ENCODE results near the gene CAMK2A.

DNA sequence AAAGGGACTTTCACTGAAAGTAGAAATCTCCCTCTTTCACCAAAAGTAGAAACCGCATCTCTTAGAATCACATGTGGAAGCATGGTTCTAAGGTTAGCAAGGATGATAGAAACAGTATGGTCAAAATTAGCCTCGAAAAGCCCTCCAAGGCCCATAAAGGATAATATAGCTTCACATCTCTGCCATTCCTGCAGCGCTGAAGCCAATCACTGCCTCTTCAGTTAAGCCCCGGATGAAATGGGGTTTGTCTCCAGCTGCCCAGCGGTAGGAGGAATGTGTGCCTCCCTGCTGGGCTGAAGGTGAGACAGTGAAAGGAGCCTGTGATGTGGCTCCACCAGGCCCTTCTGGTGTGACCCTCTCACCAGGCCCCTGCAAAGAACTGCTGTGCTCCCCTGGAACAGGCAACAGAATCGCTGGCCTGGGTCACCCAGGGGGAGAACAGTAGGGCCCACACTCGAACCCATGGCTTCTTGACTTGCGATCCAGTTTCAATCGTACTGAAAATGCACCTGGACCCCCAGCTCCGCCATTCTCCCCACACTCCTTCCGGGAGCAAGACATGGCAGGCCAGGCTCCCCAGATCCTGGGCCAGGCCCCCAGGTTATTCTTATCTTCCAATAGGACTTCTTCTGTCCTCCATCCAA, 47.2 kb downstream of the CAMK2A start:
- TF ChIP-seq, protein P1, sequence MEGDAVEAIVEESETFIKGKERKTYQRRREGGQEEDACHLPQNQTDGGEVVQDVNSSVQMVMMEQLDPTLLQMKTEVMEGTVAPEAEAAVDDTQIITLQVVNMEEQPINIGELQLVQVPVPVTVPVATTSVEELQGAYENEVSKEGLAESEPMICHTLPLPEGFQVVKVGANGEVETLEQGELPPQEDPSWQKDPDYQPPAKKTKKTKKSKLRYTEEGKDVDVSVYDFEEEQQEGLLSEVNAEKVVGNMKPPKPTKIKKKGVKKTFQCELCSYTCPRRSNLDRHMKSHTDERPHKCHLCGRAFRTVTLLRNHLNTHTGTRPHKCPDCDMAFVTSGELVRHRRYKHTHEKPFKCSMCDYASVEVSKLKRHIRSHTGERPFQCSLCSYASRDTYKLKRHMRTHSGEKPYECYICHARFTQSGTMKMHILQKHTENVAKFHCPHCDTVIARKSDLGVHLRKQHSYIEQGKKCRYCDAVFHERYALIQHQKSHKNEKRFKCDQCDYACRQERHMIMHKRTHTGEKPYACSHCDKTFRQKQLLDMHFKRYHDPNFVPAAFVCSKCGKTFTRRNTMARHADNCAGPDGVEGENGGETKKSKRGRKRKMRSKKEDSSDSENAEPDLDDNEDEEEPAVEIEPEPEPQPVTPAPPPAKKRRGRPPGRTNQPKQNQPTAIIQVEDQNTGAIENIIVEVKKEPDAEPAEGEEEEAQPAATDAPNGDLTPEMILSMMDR (IDR thresholded peaks at IDR 0.05), result no peak
- no peak for TF ChIP-seq POLR2A (IDR thresholded peaks at IDR 0.05)
